B cell (primary cell): ENCODE results near the gene GATA5.

ENCODE experiments used
- CTCF ChIP-seq: fragments of 200-600 bp; IDR thresholded peaks from one replicate; pipeline ENCODE4 v1.8.0; 2022; ENCODE audit warnings: antibody characterized with exemption, mild to moderate bottlenecking
- EZH2 ChIP-seq: IDR thresholded peaks from 2 replicates; pipeline ENCODE4 v1.6.1; 2012; ENCODE audit warnings: borderline replicate concordance, low read depth, mild to moderate bottlenecking, moderate library complexity, low read length; ENCODE audit not compliant: insufficient read depth, poor library complexity, severe bottlenecking

- TF ChIP-seq CTCF (no peak), EZH2 (no peak)
These were observed 27.8 kb downstream of the GATA5 start for GRCh38 chr20:62448038-62448437.
